Cardiac fibroblast (primary cell): ENCODE data around the gene PLA2G4E.
A peak's percentile ranks its signal among the peaks of the same experiment; 100 is the strongest.

Source experiments
- DNase-seq, 2 donors: peaks; one replicate each; pipeline versions ENCODE4 v3.0.0 to v3.0.0-alpha.2; 2010; ENCODE audit warnings: low read depth in 2 of 2
- H3K4me3 ChIP-seq, 2 donors: replicated peaks in 1 of 2; 1 replicate in 1 of 2; 2 replicates in 1 of 2; pipeline ENCODE4 v1.5.1; 2011; ENCODE audit warnings: low read depth in 2 of 2, low read length in 2 of 2, mild to moderate bottlenecking in 2 of 2, moderate library complexity in 1 of 2
- CTCF ChIP-seq: IDR thresholded peaks from one replicate; pipeline ENCODE4 v1.5.1; 2011; ENCODE audit warnings: low read depth, mild to moderate bottlenecking, low read length, inconsistent platforms

Gene PLA2G4E

DNA sequence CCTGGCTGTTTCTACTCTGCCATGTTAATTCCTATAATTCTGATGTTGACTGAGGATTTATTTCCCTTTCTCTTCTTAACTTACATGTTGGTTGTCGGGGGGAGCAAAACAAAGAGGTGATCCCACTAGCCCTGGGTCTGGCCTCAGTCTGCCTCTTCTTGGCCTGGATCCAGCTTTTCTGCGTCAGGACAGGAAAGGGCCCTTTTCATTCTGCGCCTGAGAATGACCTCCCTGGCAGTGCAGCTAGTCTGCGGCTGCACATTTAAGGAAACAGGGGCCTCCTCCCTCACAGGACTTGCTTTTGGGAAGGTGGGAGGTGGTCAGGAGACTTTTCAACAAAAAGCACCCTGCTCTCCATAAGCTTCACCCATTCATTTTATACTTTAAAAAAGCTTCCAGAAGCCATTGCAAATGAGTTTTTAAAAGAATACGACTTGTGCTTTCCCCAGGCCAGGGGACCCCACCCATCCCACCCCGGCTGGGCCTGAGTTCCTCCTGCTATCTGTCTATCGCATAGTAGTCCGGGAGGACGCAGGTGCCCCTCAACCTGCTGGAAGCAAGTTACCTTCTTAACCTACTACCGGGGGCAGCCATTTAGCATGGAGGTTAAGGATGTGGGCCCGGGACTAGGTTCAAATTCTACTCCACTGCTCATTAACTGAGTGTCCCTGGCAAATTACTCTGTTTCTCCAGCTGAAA is 27.2 kb downstream of the PLA2G4E start:
- DNase-seq: no peak
- TF ChIP-seq CTCF: no peak
- H3K4me3 ChIP-seq: no peak overlapping the region

DNA sequence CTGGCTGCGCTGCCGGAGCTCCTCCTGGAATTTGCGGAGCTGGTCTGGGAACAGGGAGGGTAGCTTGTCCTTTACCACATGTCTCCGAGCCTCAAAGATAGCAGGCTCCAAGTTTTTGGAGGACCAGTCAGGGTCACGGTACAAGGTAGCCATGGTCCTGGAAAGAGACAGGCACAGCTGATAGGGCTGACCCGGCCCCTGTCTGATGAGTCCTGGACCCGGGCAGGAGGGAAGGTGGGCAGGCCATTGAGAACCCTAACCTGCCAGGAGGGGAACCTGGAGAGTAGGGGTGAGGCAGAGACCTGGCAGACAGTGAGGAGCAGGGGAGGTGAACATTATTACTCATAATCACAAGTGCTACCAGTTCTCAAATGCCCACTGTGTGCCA is 28.0 kb downstream of the PLA2G4E start:
- no peak for DNase-seq
- no peak for TF ChIP-seq CTCF
- H3K4me3 ChIP-seq: no peak overlapping the region

DNA sequence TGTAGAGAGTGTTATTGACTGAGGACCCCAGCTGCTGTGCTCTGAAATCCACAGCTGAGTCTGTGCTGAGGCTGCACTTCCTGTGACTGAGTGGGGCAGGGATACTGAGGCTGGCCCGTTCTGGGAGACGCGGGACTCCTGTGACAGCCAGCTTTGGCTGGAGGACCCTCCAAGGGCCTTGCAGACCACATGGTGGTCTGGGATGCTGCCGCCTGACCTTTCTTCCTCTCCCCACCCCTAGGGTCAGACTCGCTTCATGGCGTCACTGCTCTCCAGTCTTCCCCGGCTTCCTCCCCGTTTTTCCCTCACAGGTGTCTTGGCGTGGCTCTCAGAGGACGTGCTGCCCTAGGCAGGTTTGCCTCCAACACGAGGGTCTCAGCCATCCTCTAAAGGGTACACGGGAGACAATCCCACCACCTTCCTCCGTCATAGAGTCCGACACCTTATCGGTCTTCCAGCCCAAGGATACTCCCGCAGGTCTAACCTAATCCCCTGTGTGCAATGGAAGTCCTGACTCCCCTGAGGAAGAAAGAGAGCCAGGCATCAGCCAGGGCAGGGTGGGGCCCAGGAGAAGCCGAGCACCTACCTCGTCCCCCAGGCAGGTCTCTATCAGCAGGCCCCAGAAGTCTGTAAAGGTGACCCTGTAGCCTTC is 28.6 kb downstream of the PLA2G4E start:
- TF ChIP-seq CTCF: no peak
- DNase-seq: no peak
- H3K4me3 ChIP-seq: no peak overlapping the region

GRCh38 chr15:41990691-41991090 is 30.2 kb downstream of the PLA2G4E start:
- TF ChIP-seq CTCF: no peak
- DNase-seq: no peak
- H3K4me3 ChIP-seq: no peak overlapping the region

DNA sequence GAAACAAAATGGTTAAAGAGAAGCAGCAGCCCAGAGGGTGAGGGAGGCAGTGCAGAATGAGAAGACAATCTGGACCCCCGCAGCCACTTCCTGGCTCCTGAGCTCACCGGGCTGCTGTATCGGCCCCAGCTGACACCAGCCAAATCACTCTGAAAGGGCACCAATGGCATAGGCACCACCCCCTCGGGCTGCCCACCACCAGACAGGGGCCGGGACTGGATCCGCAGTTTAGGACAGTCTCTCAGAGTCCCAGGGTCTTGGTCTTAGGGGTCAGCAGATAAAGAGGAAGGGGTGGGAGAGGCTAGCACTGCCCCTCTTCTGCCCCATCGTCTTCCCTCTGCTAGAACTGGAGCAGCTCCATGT is 30.6 kb downstream of the PLA2G4E start:
- no peak for DNase-seq
- no peak overlapping the region for H3K4me3 ChIP-seq
- TF ChIP-seq CTCF: no peak

- H3K4me3 ChIP-seq: no peak overlapping the region
- peak; percentile 100 for TF ChIP-seq CTCF
- peak; percentile 79 to 80 for DNase-seq
Measured at GRCh38 chr15:41989573-41990242, 31.1 kb downstream of the PLA2G4E start.
